ENCODE data around the gene STX18. TPM values are rescaled to one million over a fixed set of nuclear protein-coding genes. Genes with fewer than 3 reads are reported as not detected.

STX18 gene
- total RNA-seq, 2 experiments from 2014 or later: 19.5 to 20.0 TPM

DNA sequence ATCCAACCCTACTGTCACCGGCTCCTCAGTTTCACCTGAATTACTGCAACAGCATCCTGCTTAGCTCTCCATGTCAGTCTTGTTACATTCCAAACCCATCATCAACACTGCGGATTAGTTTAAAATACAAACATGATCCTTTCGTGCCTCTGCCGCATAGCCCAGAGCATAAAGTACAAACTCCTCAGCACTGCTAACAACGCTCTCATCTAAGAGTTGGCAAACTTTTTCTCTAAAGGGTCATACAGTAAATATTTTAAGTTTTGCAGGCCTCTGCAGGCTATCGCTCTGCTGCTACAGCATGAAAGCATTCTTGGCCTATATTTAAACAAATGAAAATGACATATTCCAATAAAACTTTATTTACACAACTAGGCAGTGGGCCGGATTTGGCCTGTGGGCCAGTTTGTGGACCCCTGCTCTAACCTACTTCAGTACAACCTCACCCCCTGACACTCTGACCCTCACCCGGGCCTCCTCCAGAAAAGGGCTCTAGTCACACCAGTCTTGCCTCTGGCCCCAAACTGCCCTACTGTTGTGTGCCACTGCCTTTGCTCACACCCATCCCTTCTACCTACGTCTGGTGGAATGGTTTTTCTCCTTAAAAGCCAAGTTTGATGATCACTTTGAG, 7.2 kb downstream of the STX18 start:
- CTCF ChIA-PET: no interaction called here
- Mint-ChIP-seq H3K27me3 (no peaks in the 10 kb centered on the region), H3K9me3 (no peaks in the 10 kb centered on the region), H3K27ac (no peak overlapping the region), H3K4me3 (no peak overlapping the region), H3K36me3 (ENCODE audit: low read depth) (no peaks in the 10 kb centered on the region), H3K4me1 (ENCODE audit: low read depth) (peaks cover 33% of the 10 kb centered on the region)
- POLR2A ChIA-PET: no interaction called here
- no peak for TF ChIP-seq CTCF (IDR thresholded peaks at IDR 0.05)
- no peak for DNase-seq
- intact Hi-C loops (cut with micrococcal nuclease): no loop called here
- no peak for ATAC-seq

- H3K9me3 Mint-ChIP-seq: no peaks in the 10 kb centered on the region
These were observed 8.2 kb downstream of the STX18 start for GRCh38 chr4:4533461-4534169.

GRCh38 chr4:4532371-4533154, 9.3 kb downstream of the STX18 start:
- no peak for TF ChIP-seq CTCF (IDR thresholded peaks at IDR 0.05)
- Mint-ChIP-seq H3K4me3 (no peak overlapping the region), H3K36me3 (ENCODE audit: low read depth) (peaks cover 1% of the 10 kb centered on the region), H3K4me1 (ENCODE audit: low read depth) (peaks cover 17% of the 10 kb centered on the region), H3K27me3 (no peaks in the 10 kb centered on the region), H3K9me3 (no peaks in the 10 kb centered on the region), H3K27ac (no peak overlapping the region)
- intact Hi-C loops (cut with micrococcal nuclease): no loop called here
- ATAC-seq (no peak), DNase-seq (no peak)
- POLR2A ChIA-PET: interaction anchor here (1.5 kb wide), 1 partner anchor 9 kb away, joined by 6 read pairs; the partner anchor contains the start of gene STX18
- CTCF ChIA-PET: interaction anchor here (1.0 to 1.5 kb wide), 3 partner anchors 8 to 15 kb away, joined by 3 to 4 read pairs (median 3); no protein-coding TSS in a partner anchor

More at GRCh38 chr4:4533461-4534169, 8.2 kb downstream of the STX18 start:
- H3K36me3 Mint-ChIP-seq (ENCODE audit: low read depth): no peaks in the 10 kb centered on the region
- no peaks in the 10 kb centered on the region for H3K27me3 Mint-ChIP-seq
- H3K4me1 Mint-ChIP-seq (ENCODE audit: low read depth): peaks cover 25% of the 10 kb centered on the region
- intact Hi-C loops (cut with micrococcal nuclease): no loop called here
- H3K4me3 Mint-ChIP-seq: no peak overlapping the region
- POLR2A ChIA-PET: interaction anchor here (1.5 kb wide), 1 partner anchor 8 kb away, joined by 6 read pairs; the partner anchor contains the start of gene STX18
- CTCF ChIA-PET: interaction anchor here (1.1 to 1.5 kb wide), 2 partner anchors 9 to 16 kb away, joined by 3 to 4 read pairs; no protein-coding TSS in a partner anchor
- no peak for TF ChIP-seq CTCF (IDR thresholded peaks at IDR 0.05)
- DNase-seq (no peak), ATAC-seq (no peak)
- no peak overlapping the region for H3K27ac Mint-ChIP-seq

DNA sequence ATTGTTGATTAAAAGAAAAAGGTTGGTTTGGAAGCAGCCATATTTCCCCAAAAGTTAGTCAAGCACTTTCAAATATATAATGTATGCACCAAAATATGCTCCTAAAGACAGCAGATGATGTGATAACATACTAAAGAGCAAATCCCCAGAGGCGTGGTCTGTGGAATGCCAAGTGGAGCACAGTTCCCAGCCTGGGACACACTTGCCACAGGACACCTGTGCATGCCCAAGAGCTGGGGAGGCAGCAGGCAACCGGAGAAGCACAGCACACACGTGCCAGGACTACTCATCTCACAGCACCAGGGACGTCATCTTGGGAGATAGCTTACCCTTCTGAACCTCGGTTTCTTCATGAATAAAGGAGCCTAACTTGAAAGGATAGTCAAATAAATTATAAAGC, 12.5 kb downstream of the STX18 start:
- ATAC-seq: no peak
- CTCF ChIA-PET: interaction anchor here (1.2 to 1.3 kb wide), 2 partner anchors 10 to 12 kb away, joined by 3 to 4 read pairs; partner anchors contain the start of gene STX18
- no peaks in the 10 kb centered on the region for H3K9me3 Mint-ChIP-seq
- peaks cover 1% of the 10 kb centered on the region for H3K36me3 Mint-ChIP-seq (ENCODE audit: low read depth)
- no peak overlapping the region for H3K27ac Mint-ChIP-seq
- intact Hi-C loops (cut with micrococcal nuclease): no loop called here
- H3K27me3 Mint-ChIP-seq: no peaks in the 10 kb centered on the region
- H3K4me1 Mint-ChIP-seq (ENCODE audit: low read depth): peaks cover 20% of the 10 kb centered on the region
- no peak for TF ChIP-seq CTCF (IDR thresholded peaks at IDR 0.05)
- POLR2A ChIA-PET: interaction anchor here (0.6 kb wide), 1 partner anchor 199 kb away, joined by 3 read pairs; no protein-coding TSS in a partner anchor
- DNase-seq: no peak
- H3K4me3 Mint-ChIP-seq: no peak overlapping the region

Data from activated CD8-positive, alpha-beta T cell treated with anti-CD3 and anti-CD28 coated beads for 36 hours (primary cell).